Gastroesophageal sphincter (tissue), 3 donors: Measurements from ENCODE around the gene ADORA3.

ENCODE experiments used
- CTCF ChIP-seq, 4 experiments: fragments of 200-600 bp in 2 of 4; fragments of 450-650 bp in 2 of 4; sonication (generic) in 1 of 4; IDR thresholded peaks; one replicate each; pipeline ENCODE4 v1.5.1; 2017 to 2019; ENCODE audit warnings: antibody characterized with exemption in 4 of 4, mild to moderate bottlenecking in 2 of 4, moderate library complexity in 2 of 4
- POLR2A ChIP-seq, 2 donors: fragments of 450-650 bp; IDR thresholded peaks; one replicate each; pipeline ENCODE4 v1.6.1; 2017; ENCODE audit warnings: antibody characterized with exemption in 2 of 2, mild to moderate bottlenecking in 2 of 2, moderate library complexity in 1 of 2

DNA sequence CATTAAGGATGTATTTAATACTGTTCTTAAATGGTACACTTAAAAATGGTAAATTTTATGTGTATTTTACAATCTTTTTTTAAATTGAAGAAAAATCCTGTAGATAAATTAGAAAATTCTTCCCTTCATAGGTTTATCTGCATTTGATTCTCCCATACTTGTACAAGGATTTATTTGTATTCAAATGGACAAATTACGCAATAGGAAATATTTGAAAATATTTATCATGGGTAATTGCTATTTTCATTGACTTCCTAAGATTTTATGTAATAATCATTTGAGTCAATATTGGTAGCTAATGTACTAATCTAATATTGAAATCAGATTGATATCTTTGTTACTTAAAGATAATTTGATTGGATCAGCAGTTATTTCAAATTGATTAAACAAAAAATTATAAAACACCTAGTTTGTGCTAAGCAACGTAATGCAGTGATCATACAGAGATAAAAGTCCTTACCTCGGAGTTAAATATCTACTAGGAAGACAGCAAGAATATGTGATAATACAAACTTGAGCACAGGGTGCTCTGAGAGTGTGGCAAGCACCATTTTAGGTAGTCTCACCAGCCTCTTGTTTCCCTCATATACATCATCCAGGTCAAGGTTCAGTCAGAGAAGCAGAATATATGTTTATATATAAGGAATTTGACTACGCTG is 40.9 kb downstream of the ADORA3 start:
- TF ChIP-seq CTCF (IDR thresholded peaks at IDR 0.05) (no peak), POLR2A (IDR thresholded peaks at IDR 0.05) (no peak)
